ENCODE data around the gene TERT.

DNA sequence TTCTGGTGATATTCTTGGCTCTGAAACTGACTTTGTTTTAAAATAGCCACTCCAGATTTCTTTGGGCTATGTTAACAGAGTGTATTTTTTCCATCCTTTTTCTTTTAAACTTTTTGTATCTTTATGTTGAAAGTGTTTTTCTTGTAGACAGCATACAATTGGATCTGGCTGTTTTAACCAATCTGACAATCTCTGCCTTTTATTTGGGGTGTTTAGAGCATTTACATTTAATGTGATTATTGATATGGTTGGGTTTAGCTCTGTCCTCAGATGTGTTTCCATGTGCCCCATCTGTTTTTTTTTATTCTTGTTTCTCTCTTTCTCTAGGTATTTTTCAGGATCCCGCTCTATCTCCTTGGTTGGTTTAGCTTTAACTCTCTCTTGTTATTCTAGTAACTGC lies 59.0 kb downstream of the TERT start:
- TF ChIP-seq SP2 (tag by site-specific recombination; IDR thresholded peaks at IDR 0.05) (no peak), ZNF621 (tag by site-specific recombination; IDR thresholded peaks at IDR 0.05) (no peak), KLF9 (tag by site-specific recombination; IDR thresholded peaks at IDR 0.05; ENCODE audit: low read depth) (no peak), ZIC2 (tag by site-specific recombination; IDR thresholded peaks at IDR 0.05) (no peak), ZNF132 (tag by site-specific recombination; IDR thresholded peaks at IDR 0.05; ENCODE audit: borderline replicate concordance) (no peak), ZBTB17 (tag by site-specific recombination; IDR thresholded peaks at IDR 0.05) (no peak)
- TF ChIP-seq, protein P1, sequence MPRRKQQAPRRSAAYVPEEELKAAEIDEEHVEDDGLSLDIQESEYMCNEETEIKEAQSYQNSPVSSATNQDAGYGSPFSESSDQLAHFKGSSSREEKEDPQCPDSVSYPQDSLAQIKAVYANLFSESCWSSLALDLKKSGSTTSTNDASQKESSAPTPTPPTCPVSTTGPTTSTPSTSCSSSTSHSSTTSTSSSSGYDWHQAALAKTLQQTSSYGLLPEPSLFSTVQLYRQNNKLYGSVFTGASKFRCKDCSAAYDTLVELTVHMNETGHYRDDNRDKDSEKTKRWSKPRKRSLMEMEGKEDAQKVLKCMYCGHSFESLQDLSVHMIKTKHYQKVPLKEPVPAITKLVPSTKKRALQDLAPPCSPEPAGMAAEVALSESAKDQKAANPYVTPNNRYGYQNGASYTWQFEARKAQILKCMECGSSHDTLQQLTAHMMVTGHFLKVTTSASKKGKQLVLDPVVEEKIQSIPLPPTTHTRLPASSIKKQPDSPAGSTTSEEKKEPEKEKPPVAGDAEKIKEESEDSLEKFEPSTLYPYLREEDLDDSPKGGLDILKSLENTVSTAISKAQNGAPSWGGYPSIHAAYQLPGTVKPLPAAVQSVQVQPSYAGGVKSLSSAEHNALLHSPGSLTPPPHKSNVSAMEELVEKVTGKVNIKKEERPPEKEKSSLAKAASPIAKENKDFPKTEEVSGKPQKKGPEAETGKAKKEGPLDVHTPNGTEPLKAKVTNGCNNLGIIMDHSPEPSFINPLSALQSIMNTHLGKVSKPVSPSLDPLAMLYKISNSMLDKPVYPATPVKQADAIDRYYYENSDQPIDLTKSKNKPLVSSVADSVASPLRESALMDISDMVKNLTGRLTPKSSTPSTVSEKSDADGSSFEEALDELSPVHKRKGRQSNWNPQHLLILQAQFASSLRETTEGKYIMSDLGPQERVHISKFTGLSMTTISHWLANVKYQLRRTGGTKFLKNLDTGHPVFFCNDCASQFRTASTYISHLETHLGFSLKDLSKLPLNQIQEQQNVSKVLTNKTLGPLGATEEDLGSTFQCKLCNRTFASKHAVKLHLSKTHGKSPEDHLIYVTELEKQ (tag by site-specific recombination; IDR thresholded peaks at IDR 0.05; ENCODE audit: borderline replicate concordance) = no peak
- TF ChIP-seq, protein P2, sequence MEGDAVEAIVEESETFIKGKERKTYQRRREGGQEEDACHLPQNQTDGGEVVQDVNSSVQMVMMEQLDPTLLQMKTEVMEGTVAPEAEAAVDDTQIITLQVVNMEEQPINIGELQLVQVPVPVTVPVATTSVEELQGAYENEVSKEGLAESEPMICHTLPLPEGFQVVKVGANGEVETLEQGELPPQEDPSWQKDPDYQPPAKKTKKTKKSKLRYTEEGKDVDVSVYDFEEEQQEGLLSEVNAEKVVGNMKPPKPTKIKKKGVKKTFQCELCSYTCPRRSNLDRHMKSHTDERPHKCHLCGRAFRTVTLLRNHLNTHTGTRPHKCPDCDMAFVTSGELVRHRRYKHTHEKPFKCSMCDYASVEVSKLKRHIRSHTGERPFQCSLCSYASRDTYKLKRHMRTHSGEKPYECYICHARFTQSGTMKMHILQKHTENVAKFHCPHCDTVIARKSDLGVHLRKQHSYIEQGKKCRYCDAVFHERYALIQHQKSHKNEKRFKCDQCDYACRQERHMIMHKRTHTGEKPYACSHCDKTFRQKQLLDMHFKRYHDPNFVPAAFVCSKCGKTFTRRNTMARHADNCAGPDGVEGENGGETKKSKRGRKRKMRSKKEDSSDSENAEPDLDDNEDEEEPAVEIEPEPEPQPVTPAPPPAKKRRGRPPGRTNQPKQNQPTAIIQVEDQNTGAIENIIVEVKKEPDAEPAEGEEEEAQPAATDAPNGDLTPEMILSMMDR (tag by site-specific recombination; IDR thresholded peaks at IDR 0.05) = no peak
